Measurements from ENCODE around the gene CLIP1.

CLIP1 gene

GRCh38 chr12:122354958-122355641 is 67.4 kb downstream of the CLIP1 start:
- DNase-seq: no peak

DNA sequence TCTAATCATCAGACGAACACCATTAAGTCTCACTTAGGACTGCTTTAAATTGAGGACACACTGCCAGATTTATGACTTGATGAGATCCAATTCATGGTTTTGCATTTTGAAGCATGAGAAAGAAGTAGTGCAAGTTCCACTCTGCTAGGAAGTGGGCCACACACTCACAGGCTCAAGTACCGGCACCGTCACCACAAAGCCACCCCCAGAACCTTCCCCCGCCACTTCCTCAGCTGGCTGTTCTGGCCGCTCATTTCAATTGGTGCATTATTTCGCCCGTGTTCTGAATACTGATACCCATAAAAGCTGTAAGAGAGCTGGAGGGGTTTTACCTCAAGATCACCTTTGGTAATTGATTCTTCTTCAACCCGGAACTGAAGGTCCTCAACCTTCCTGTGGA is 70.1 kb downstream of the CLIP1 start:
- no peak for DNase-seq

DNA sequence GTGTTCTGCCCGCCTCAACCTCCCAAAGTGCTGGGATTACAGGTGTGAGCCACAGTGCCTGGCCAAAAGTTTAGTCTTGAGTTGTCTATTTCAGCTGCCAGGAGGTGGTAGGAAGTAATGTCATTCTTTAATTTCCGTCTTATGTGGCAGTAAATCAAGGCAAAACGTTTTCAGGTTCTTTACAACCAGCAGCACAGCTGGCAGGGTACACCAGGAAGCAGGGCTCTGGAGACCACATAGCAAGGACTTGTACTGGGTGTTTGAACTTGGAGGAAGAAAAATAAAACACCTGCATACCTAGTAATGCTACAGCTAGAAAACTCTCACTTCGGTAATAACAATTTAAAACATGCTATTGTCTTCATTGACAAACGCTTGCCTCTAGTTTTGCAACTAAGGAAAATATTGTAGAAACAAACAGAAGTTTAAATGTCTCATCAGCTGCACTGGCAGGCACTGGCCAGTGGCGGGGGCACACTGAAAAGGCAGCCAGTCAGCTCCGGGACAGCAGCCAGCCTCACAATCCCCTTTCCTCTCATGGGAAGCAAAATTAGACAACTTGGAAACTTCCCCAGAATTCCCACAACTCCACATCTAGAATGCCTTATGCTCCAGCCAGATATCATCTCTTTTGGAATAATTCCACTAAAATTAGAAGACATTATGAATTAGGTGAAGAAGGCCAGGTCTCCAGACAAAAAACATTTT is 72.2 kb downstream of the CLIP1 start:
- DNase-seq: no peak

DNA sequence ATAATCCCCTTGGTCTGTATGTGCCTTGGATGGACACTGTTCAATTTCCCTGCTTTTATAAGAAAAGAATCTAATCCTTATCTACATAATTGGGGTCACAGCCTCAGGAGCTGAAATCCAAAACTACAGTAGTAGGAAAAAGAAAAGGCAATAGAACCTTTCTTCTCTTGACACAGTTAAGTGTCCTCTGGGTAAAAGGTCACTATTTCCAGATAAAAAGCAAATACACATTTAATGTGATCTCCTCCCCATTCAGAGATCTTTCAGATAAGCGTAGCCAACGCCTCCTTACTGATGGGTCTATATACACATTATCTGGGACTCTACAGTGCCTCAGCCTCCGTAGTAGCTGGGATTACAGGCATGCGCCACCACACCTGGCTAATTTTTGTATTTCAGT is 73.4 kb downstream of the CLIP1 start:
- DNase-seq: no peak

GRCh38 chr12:122348505-122348904 is 74.0 kb downstream of the CLIP1 start:
- no peak for DNase-seq

- no peak for DNase-seq
Measured at GRCh38 chr12:122346054-122346453, 76.4 kb downstream of the CLIP1 start.

- no peak for DNase-seq
Measured at GRCh38 chr12:122345042-122345441, 77.4 kb downstream of the CLIP1 start.

GRCh38 chr12:122336015-122336946 is 86.2 kb downstream of the CLIP1 start:
- peak; percentile 64 for DNase-seq

GRCh38 chr12:122333142-122334087 is 89.1 kb downstream of the CLIP1 start:
- no peak for DNase-seq

DNA sequence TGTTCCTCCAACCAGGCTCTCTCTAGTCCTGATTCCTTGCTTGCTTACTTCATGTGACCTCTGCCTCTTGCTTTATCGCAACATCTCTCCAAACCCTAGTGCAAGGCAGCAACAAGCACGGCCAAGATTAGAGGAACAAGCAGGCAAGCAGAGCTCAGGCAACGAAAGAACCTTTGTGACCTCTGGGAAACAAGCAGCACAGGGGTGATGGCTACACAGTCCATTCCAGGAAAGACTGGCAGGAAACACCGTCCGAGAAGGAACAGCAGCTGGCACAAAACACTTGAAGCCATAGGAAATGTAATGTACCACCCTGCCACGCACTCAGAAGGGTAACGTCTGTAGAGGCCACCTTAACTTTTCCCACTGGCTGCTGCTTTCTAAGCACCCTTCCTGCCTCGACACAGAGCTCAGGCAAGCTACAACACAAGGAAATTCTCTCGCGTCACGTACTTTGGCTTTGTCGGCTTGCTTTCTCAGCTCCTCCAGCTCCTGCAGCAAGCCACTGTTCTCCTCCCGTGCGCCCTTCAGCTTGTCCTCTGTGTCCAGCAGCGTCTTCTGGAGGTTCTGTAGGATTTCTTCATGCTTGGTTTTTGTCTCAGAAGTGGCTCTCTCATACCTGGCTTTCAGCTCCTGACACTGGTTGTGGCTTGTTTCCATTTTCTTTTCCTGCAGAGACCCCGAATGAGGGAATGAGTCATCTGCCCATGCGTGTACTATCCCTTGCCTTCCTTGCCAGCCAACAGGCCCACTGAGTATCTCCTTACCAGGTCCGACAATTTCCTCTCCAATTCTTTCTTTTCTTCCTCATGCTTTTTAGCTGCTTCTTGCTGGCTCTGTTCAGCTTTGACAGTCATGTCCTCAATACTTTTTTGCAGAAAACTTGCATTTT is 94.7 kb downstream of the CLIP1 start:
- DNase-seq: no peak

DNA sequence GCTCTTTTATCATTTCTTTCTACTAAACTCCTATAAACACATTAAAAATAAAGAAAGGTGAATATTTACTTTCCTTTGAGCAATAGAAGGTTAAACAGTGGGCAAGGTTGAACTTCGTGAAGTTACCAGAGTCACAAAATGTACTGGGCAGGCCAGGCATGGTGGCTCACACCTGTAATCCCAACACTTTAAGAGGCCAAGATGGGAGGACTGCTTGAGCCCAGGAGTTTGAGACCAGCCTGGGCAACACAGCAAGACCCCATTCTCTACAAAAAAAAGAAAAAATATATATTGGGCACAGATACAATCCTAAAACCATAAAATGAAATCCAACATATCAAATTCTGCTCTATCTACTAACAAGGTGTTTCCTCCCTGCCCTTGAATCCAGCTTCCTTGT is 95.5 kb downstream of the CLIP1 start:
- DNase-seq: no peak

- DNase-seq: no peak
Measured at GRCh38 chr12:122326586-122326985, 95.9 kb downstream of the CLIP1 start.

GRCh38 chr12:122323311-122324019 is 99.0 kb downstream of the CLIP1 start:
- no peak for DNase-seq

GRCh38 chr12:122322501-122322900 is 100.0 kb downstream of the CLIP1 start:
- DNase-seq: no peak

DNA sequence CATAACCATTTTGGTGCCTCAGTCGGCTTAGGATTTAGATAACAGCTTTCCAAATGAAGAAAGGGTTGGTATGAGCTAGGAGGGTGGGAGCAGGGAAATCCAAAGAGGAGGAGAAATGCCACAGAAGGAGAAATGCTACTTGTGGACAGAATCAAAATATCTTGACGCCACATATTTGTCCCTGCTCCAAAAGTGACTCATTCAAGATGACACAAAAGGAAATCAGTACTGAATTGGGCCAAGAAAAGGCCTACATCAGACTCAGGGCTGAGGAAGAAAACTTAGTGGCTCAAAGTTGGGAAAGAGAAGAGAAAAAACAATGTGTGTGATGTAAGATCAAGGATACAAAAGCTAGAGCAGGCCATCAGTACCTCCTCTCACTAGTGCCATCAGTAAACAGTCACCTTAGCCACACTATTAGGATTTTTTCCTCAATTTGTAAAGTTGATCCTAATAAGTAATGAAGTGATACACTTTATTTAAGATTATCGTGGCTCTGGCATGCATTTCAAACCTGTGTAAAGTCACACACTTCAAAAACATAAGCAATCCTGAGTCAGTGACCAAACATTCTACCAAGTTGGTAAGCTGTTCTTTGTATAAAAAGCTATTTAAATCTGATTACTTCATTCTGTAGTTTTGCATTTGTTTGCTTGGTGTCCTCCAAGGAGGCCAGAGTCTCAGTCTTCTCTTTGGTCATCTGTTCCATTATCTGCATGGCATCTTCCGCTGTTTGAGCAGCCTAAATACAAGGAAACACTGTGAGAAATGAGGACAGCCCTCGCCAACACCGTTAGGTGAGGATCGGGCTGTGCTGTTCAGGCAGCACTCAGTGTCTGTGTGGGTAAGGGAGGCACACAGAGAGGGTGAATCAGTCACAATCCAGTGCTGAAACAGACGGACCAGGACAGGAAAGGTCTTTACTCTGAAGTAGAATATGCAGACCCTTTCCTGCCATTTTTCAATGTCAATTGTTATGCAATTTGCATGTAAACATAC is 103.6 kb downstream of the CLIP1 start:
- DNase-seq: no peak

DNA sequence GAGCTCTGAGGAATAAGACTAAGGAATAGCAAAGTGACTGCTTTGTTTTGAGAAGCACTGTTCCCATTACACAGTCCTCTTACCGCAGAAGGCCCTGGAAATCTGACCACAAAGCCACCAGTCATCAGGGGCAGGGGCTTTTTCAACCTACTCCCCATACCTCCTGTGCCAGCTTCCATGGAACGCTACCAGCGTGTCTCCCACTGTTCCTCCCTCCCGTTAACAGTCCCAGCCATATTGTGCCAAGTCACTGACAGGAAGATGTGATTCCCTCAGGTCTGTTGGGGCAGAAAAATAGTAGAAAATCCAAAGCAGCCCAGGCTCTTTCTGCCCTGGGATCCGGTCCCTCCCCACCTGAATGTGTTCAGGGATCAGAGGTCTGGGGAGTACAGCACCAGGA is 109.5 kb downstream of the CLIP1 start:
- DNase-seq: no peak

DNA sequence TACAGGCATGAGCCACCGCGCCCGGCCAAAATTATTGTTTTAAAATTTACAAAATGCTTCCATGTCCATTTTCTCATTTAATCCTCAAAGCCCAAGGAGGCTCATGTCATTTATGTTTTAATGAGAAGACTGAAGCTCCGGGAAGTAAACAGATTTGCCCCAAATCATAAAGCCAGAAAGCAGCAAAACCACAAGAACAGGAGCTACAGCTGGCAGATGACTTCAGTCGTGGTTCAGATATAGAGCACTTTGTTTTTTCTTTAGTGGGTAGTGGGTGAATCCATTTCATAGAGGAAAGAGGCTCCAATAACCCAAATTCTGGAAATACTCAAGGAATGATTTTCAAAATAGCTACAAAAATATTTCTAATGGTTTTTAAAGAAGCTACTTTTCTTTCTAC is 110.8 kb downstream of the CLIP1 start:
- DNase-seq: no peak

GRCh38 chr12:122310626-122311333 is 111.7 kb downstream of the CLIP1 start:
- DNase-seq: no peak
